Suppressor macrophage treated with lipopolysaccharide for 4 hours (primary cell): ENCODE results near the gene CHPT1.
"Not testable (repeated sequence)": the region's sequence is repeated elsewhere in the genome, so short reads cannot be mapped to it uniquely, and the experiment has no call there.

Experiments
- DNase-seq: peaks from one replicate; pipeline ENCODE4 v3.0.0-alpha.2; 2020

CHPT1 gene

GRCh38 chr12:101697197-101697929, at the start of gene CHPT1:
Gene CHPT1, plus strand, starts transcription at chr12:101697640. Its CDS starts 222 bp downstream, at chr12:101697862.
- DNase-seq, result peak; percentile 50

GRCh38 chr12:101647711-101648110, 49.7 kb upstream of the CHPT1 start:
- DNase-seq, result no peak

GRCh38 chr12:101648195-101648594, 49.2 kb upstream of the CHPT1 start:
- DNase-seq, result peak; percentile 50

- DNase-seq, result no peak
Observed at GRCh38 chr12:101650346-101651117, 46.9 kb upstream of the CHPT1 start.

GRCh38 chr12:101653030-101653429, 44.4 kb upstream of the CHPT1 start:
- DNase-seq, result no peak

GRCh38 chr12:101653503-101653902, 43.9 kb upstream of the CHPT1 start:
- DNase-seq, result no peak

GRCh38 chr12:101654442-101654841, 43.0 kb upstream of the CHPT1 start:
- no peak for DNase-seq

GRCh38 chr12:101655393-101655792, 42.0 kb upstream of the CHPT1 start:
- DNase-seq, result no peak

- DNase-seq, result peak; percentile 36
Observed at GRCh38 chr12:101660662-101661061, 36.8 kb upstream of the CHPT1 start.

GRCh38 chr12:101663298-101663697, 34.1 kb upstream of the CHPT1 start:
- DNase-seq, result no peak

GRCh38 chr12:101664992-101665391, 32.4 kb upstream of the CHPT1 start:
- DNase-seq, result no peak

GRCh38 chr12:101666052-101666728, 31.2 kb upstream of the CHPT1 start:
- no peak for DNase-seq

- DNase-seq, result no peak
Observed at GRCh38 chr12:101667591-101667990, 29.8 kb upstream of the CHPT1 start.

- DNase-seq, result peak; percentile 59
Observed at GRCh38 chr12:101670007-101670671, 27.3 kb upstream of the CHPT1 start.

- DNase-seq, result peak; percentile 79
Observed at GRCh38 chr12:101671157-101671791, 26.2 kb upstream of the CHPT1 start.

GRCh38 chr12:101671833-101672232, 25.6 kb upstream of the CHPT1 start:
- peak; percentile 27 for DNase-seq

- no peak for DNase-seq
Observed at GRCh38 chr12:101675555-101675954, 21.9 kb upstream of the CHPT1 start.

- not testable (repeated sequence) for DNase-seq
Observed at GRCh38 chr12:101676497-101676896, 20.9 kb upstream of the CHPT1 start.

GRCh38 chr12:101678081-101678480, 19.4 kb upstream of the CHPT1 start:
- DNase-seq, result no peak

- DNase-seq, result no peak
Observed at GRCh38 chr12:101680240-101680639, 17.2 kb upstream of the CHPT1 start.

GRCh38 chr12:101680647-101681046, 16.8 kb upstream of the CHPT1 start:
- DNase-seq, result no peak

- not testable (repeated sequence) for DNase-seq
Observed at GRCh38 chr12:101681627-101682026, 15.8 kb upstream of the CHPT1 start.

GRCh38 chr12:101685092-101685491, 12.3 kb upstream of the CHPT1 start:
- DNase-seq, result no peak
